Endodermal cell (in vitro differentiated cells): ENCODE data around the gene CATSPER4. TPM values are rescaled to one million over a fixed set of nuclear protein-coding genes. Genes with fewer than 3 reads are reported as not detected.
A peak's percentile ranks its signal among the peaks of the same experiment; 100 is the strongest.

Experiments
- DNase-seq: peaks from one replicate; pipeline ENCODE4 v3.0.0-alpha.2; 2017
- H3K27ac ChIP-seq: 2 replicates; pipeline ENCODE4 v1.5.1; 2013; ENCODE audit warnings: mild to moderate bottlenecking, low read depth, low read length, moderate library complexity
- H3K27me3 ChIP-seq: 2 replicates; pipeline ENCODE4 v1.6.1; 2013; ENCODE audit warnings: mild to moderate bottlenecking, low read length, moderate library complexity; ENCODE audit not compliant: insufficient read depth, control insufficient read depth, poor library complexity, severe bottlenecking
- H3K36me3 ChIP-seq: 2 replicates; pipeline ENCODE4 v1.7.0; 2013; ENCODE audit warnings: mild to moderate bottlenecking, low read length, moderate library complexity; ENCODE audit not compliant: control insufficient read depth, insufficient read depth
- H3K4me1 ChIP-seq: one replicate; pipeline ENCODE4 v1.7.0; 2013; ENCODE audit warnings: low read length; ENCODE audit not compliant: control insufficient read depth, insufficient read depth
- H3K4me3 ChIP-seq: 2 replicates; pipeline ENCODE4 v1.5.1; 2013; ENCODE audit warnings: mild to moderate bottlenecking, low read length, moderate library complexity
- H3K9ac ChIP-seq: 2 replicates; pipeline ENCODE4 v1.6.1; 2013; ENCODE audit warnings: mild to moderate bottlenecking, low read length, moderate library complexity; ENCODE audit not compliant: poor library complexity, severe bottlenecking; ENCODE audit errors: extremely low read depth
- H3K9me3 ChIP-seq: 2 replicates; pipeline ENCODE4 v1.6.1; 2013; ENCODE audit warnings: mild to moderate bottlenecking, low read length, moderate library complexity; ENCODE audit not compliant: control insufficient read depth
- H3K27ac Mint-ChIP-seq: 2 replicates; pipeline ENCODE4 v1.8.0; 2020; ENCODE audit warnings: mixed read lengths
- H3K27me3 Mint-ChIP-seq: 2 replicates; pipeline ENCODE4 v1.8.0; 2021; ENCODE audit warnings: mild to moderate bottlenecking, mixed read lengths; ENCODE audit not compliant: insufficient read depth
- H3K36me3 Mint-ChIP-seq: 2 replicates; pipeline ENCODE4 v1.8.0; 2020; ENCODE audit warnings: low read depth, mixed read lengths
- H3K4me1 Mint-ChIP-seq: 2 replicates; pipeline ENCODE4 v1.8.0; 2020; ENCODE audit warnings: mixed read lengths
- H3K4me3 Mint-ChIP-seq: 2 replicates; pipeline ENCODE4 v1.8.0; 2020; ENCODE audit warnings: mild to moderate bottlenecking, moderate library complexity, mixed read lengths
- H3K9me3 Mint-ChIP-seq: 2 replicates; pipeline ENCODE4 v1.8.0; 2020; ENCODE audit warnings: mild to moderate bottlenecking, mixed read lengths
- CTCF ChIP-seq: fragments of 200-600 bp; sonication (generic); conservative IDR thresholded peaks from 2 replicates; pipeline ENCODE4 v1.5.0; 2021; ENCODE audit warnings: antibody characterized with exemption, mild to moderate bottlenecking
- WGBS, 2 experiments: methylation state at CpG; one replicate each; pipeline versions ENCODE4 v1.1.5 to v1.1.7; 2013; ENCODE audit warnings: missing lambda C conversion rate in 2 of 2, mixed read lengths in 1 of 2; ENCODE audit not compliant: insufficient coverage in 1 of 2, insufficient read length in 1 of 2; 5-methylcytosine and 5-hydroxymethylcytosine counted together
- total RNA-seq, 2 donors: library from RNA; stranded (reverse); fragmentation: NEBNext Ultra II Directional in 1 of 2; extraction: Animal tissue kit (Norgen Biotek cat#: 25700) in 1 of 2; gene quantifications; 2 replicates in 1 of 2; 3 replicates in 1 of 2; pipeline ENCODE4 v1.2.1, GENCODE V29; 2021

Gene CATSPER4
- total RNA-seq, 2 donors from 2014 or later, result 0.20 to 0.35 TPM

- TF ChIP-seq CTCF, result no peak
- Mint-ChIP-seq H3K4me3 (peak overlapping the region; percentile 47), H3K27ac (no peak overlapping the region), H3K27me3 (peaks cover 69% of the 10 kb centered on the region), H3K36me3 (no peaks in the 10 kb centered on the region), H3K9me3 (no peaks in the 10 kb centered on the region), H3K4me1 (peaks cover 50% of the 10 kb centered on the region)
- peaks cover 54% of the 10 kb centered on the region for H3K27me3 ChIP-seq
- no peak overlapping the region for H3K9ac ChIP-seq
- DNase-seq, result no peak
- 56 to 62% methylated on average over 9 to 18 of the region's 18 CpGs for WGBS, 2 experiments
- H3K4me1 ChIP-seq, result peaks cover 4% of the 10 kb centered on the region
- no peak overlapping the region for H3K4me3 ChIP-seq
- H3K27ac ChIP-seq, result no peak overlapping the region
- H3K9me3 ChIP-seq, result no peaks in the 10 kb centered on the region
- no peaks in the 10 kb centered on the region for H3K36me3 ChIP-seq
Measured at GRCh38 chr1:26160527-26161414, 29.6 kb upstream of the CATSPER4 start.

- H3K27ac Mint-ChIP-seq, result no peak overlapping the region
- peaks cover 47% of the 10 kb centered on the region for H3K27me3 ChIP-seq
- peaks cover 47% of the 10 kb centered on the region for H3K4me1 Mint-ChIP-seq
- H3K36me3 ChIP-seq, result no peaks in the 10 kb centered on the region
- no peaks in the 10 kb centered on the region for H3K9me3 Mint-ChIP-seq
- peak overlapping the region; percentile 60 for H3K4me3 ChIP-seq
- H3K4me1 ChIP-seq, result peaks cover 7% of the 10 kb centered on the region
- 4 to 5% methylated on average over 31 to 98 of the region's 98 CpGs for WGBS, 2 experiments
- H3K4me3 Mint-ChIP-seq, result peak overlapping the region; percentile 47
- H3K9ac ChIP-seq, result peak overlapping the region; percentile 38
- no peaks in the 10 kb centered on the region for H3K9me3 ChIP-seq
- H3K27ac ChIP-seq, result no peak overlapping the region
- TF ChIP-seq CTCF, result peak; percentile 42
- no peaks in the 10 kb centered on the region for H3K36me3 Mint-ChIP-seq
- peaks cover 68% of the 10 kb centered on the region for H3K27me3 Mint-ChIP-seq
- peak; percentile 86 for DNase-seq
Measured at GRCh38 chr1:26161415-26162219, 28.8 kb upstream of the CATSPER4 start.

GRCh38 chr1:26162220-26162709 is 28.1 kb upstream of the CATSPER4 start:
- TF ChIP-seq CTCF, result no peak
- peak overlapping the region; percentile 60 for H3K4me3 ChIP-seq
- Mint-ChIP-seq H3K27me3 (peaks cover 70% of the 10 kb centered on the region), H3K27ac (no peak overlapping the region), H3K36me3 (no peaks in the 10 kb centered on the region), H3K4me1 (peaks cover 49% of the 10 kb centered on the region), H3K9me3 (no peaks in the 10 kb centered on the region), H3K4me3 (peak overlapping the region; percentile 47)
- H3K4me1 ChIP-seq, result peaks cover 7% of the 10 kb centered on the region
- no peak overlapping the region for H3K27ac ChIP-seq
- no peaks in the 10 kb centered on the region for H3K9me3 ChIP-seq
- WGBS, 2 experiments, result 43 to 50% methylated on average over 20 to 21 of the region's 21 CpGs
- H3K27me3 ChIP-seq, result peaks cover 47% of the 10 kb centered on the region
- H3K9ac ChIP-seq, result no peak overlapping the region
- DNase-seq, result no peak
- no peaks in the 10 kb centered on the region for H3K36me3 ChIP-seq
